Hepatocyte (in vitro differentiated cells): ENCODE measurements around the gene HMGCS2.

Experiments used
- CTCF ChIP-seq: fragments of 200-600 bp; sonication (generic); IDR thresholded peaks from 2 replicates; pipeline ENCODE4 v1.5.1; 2016; ENCODE audit warnings: antibody characterized with exemption, mild to moderate bottlenecking; ENCODE audit not compliant: poor library complexity
- EZH2 ChIP-seq: fragments of 200-600 bp; sonication (generic); IDR thresholded peaks from 2 replicates; pipeline ENCODE4 v1.6.1; 2016; ENCODE audit warnings: antibody characterized with exemption, mild to moderate bottlenecking, borderline replicate concordance
- EZH2phosphoT487 ChIP-seq: fragments of 200-600 bp; sonication (generic); IDR thresholded peaks from one replicate; pipeline ENCODE4 v1.6.1; 2018; ENCODE audit warnings: antibody characterized with exemption, mild to moderate bottlenecking, low read depth, moderate library complexity; ENCODE audit not compliant: unreplicated experiment, severe bottlenecking

GRCh38 chr1:119758584-119758983 lies 10.1 kb downstream of the HMGCS2 start:
- TF ChIP-seq EZH2phosphoT487 = no peak
- TF ChIP-seq CTCF = no peak
- TF ChIP-seq EZH2 = no peak
